IMR-90 (cell line): Measurements from ENCODE around the gene PDCL2. TPM values are rescaled to one million over a fixed set of nuclear protein-coding genes. Genes with fewer than 3 reads are reported as not detected.

ENCODE experiments used
- ATAC-seq: fragments of 200-7000 bp; cut with Tn5 transposase; 2 replicates; pipeline ENCODE4 v1.9.1; 2020; ENCODE audit warnings: low read depth, mild to moderate bottlenecking, moderate library complexity
- BruUV-seq: library from RNA; stranded (reverse); fragments of 400-500 nt; replicated peaks from 2 replicates; lab custom pipeline; 2021; lab: Mats Ljungman, UMichigan
- CTCF ChIA-PET: fragments of 300-600 bp; formaldehyde crosslinking; extraction: SDS; loops from one replicate; lab custom pipeline; 2021; ENCODE audit warnings: antibody characterized with exemption; lab: Yijun Ruan, JAX
- POLR2A ChIA-PET: fragments of 300-600 bp; sonication (Branson Sonifier 250); formaldehyde crosslinking; loops from one replicate; lab custom pipeline; 2022; ENCODE audit warnings: antibody characterized with exemption; ENCODE audit not compliant: unreplicated experiment; lab: Charles Lee
- DNase-seq: peaks from one replicate; pipeline ENCODE4 v3.0.0; 2013
- H2AFZ ChIP-seq: replicated peaks from 2 replicates; pipeline ENCODE3; 2013; ENCODE audit warnings: low read length, mild to moderate bottlenecking; ENCODE audit not compliant: poor library complexity
- H2AK5ac ChIP-seq: 2 replicates; pipeline ENCODE4 v1.6.1; 2013; ENCODE audit warnings: low read depth, low read length, inconsistent platforms
- H2AK9ac ChIP-seq: replicated peaks from 2 replicates; pipeline ENCODE3; 2013; ENCODE audit warnings: mild to moderate bottlenecking, low read depth, low read length, moderate library complexity; ENCODE audit not compliant: poor library complexity
- H2BK120ac ChIP-seq: 2 replicates; pipeline ENCODE4 v1.6.1; 2013; ENCODE audit warnings: low read depth, low read length, inconsistent platforms
- H2BK15ac ChIP-seq: 3 replicates; pipeline ENCODE4 v1.6.1; 2013; ENCODE audit warnings: low read depth, low read length, inconsistent platforms
- H2BK20ac ChIP-seq: 2 replicates; pipeline ENCODE4 v1.6.1; 2013; ENCODE audit warnings: low read depth, mild to moderate bottlenecking, inconsistent platforms, low read length, moderate library complexity
- H2BK5ac ChIP-seq: 2 replicates; pipeline ENCODE4 v1.6.1; 2013; ENCODE audit warnings: mild to moderate bottlenecking, low read depth, low read length, inconsistent platforms; ENCODE audit not compliant: poor library complexity, severe bottlenecking
- H3K14ac ChIP-seq: replicated peaks from 2 replicates; pipeline ENCODE4 v1.6.1; 2013; ENCODE audit warnings: low read depth, low read length, inconsistent platforms
- H3K18ac ChIP-seq: 2 replicates; pipeline ENCODE4 v1.6.1; 2013; ENCODE audit warnings: low read depth, low read length, control low read depth
- H3K23ac ChIP-seq: 2 replicates; pipeline ENCODE4 v1.6.1; 2013; ENCODE audit warnings: low read depth, low read length, inconsistent platforms
- H3K27ac ChIP-seq: 2 replicates; pipeline ENCODE4 v1.5.1; 2013; ENCODE audit warnings: mild to moderate bottlenecking, control low read depth, low read length; ENCODE audit not compliant: insufficient read depth
- H3K27me3 ChIP-seq: 2 replicates; pipeline ENCODE4 v1.6.1; 2013; ENCODE audit warnings: low read length; ENCODE audit not compliant: control insufficient read depth, insufficient read depth
- H3K36me3 ChIP-seq: 2 replicates; pipeline ENCODE4 v1.6.1; 2013; ENCODE audit warnings: low read length, mixed read lengths; ENCODE audit not compliant: control insufficient read depth, insufficient read depth
- H3K4ac ChIP-seq: 2 replicates; pipeline ENCODE4 v1.6.1; 2013; ENCODE audit warnings: low read depth, low read length, inconsistent platforms
- H3K4me1 ChIP-seq: 2 replicates; pipeline ENCODE4 v1.6.1; 2013; ENCODE audit warnings: low read length, mixed read lengths; ENCODE audit not compliant: control insufficient read depth, insufficient read depth
- H3K4me2 ChIP-seq: 2 replicates; pipeline ENCODE4 v1.6.1; 2013; ENCODE audit warnings: low read depth, mild to moderate bottlenecking, control low read depth, low read length, moderate library complexity
- H3K4me3 ChIP-seq: 2 replicates; pipeline ENCODE4 v1.5.1; 2013; ENCODE audit warnings: low read depth, mild to moderate bottlenecking, control low read depth, low read length, moderate library complexity; ENCODE audit not compliant: insufficient read depth
- H3K56ac ChIP-seq: 2 replicates; pipeline ENCODE4 v1.6.1; 2013; ENCODE audit warnings: low read length, inconsistent platforms; ENCODE audit not compliant: insufficient read depth; ENCODE audit errors: extremely low read depth
- H3K79me1 ChIP-seq, 2 experiments: 2 replicates each; pipeline ENCODE4 v1.6.1; 2013; ENCODE audit warnings: low read length in 2 of 2, inconsistent platforms in 1 of 2, low read depth in 1 of 2
- H3K9ac ChIP-seq: 2 replicates; pipeline ENCODE4 v1.6.1; 2013; ENCODE audit warnings: low read depth, low read length, control low read depth
- H3K9me1 ChIP-seq: 2 replicates; pipeline ENCODE4 v1.6.1; 2013; ENCODE audit warnings: low read length, inconsistent platforms; ENCODE audit not compliant: insufficient read depth
- H3K9me3 ChIP-seq: 2 replicates; pipeline ENCODE4 v1.6.1; 2013; ENCODE audit warnings: low read length; ENCODE audit not compliant: control insufficient read depth, insufficient read depth
- H4K20me1 ChIP-seq: 2 replicates; pipeline ENCODE4 v1.6.1; 2013; ENCODE audit warnings: low read length, inconsistent platforms; ENCODE audit not compliant: insufficient read depth
- H4K5ac ChIP-seq: 2 replicates; pipeline ENCODE4 v1.6.1; 2013; ENCODE audit warnings: mild to moderate bottlenecking, low read depth, low read length, control low read depth
- H4K8ac ChIP-seq, 2 experiments: 2 replicates each; pipeline ENCODE4 v1.6.1; 2013; ENCODE audit warnings: low read depth in 2 of 2, low read length in 2 of 2, control low read depth in 1 of 2, inconsistent platforms in 1 of 2
- H4K91ac ChIP-seq: 2 replicates; pipeline ENCODE4 v1.6.1; 2013; ENCODE audit warnings: low read depth, low read length, inconsistent platforms; ENCODE audit not compliant: insufficient read depth
- CEBPB ChIP-seq: IDR thresholded peaks from 2 replicates; pipeline ENCODE4 v1.6.1; 2012; ENCODE audit warnings: low read depth, low read length, improper control_type of control experiment
- SMC3 ChIP-seq: fragments of 150-350 bp; IDR thresholded peaks from 2 replicates; pipeline ENCODE4 v1.6.1; 2016; ENCODE audit warnings: low read depth, mild to moderate bottlenecking, antibody characterized with exemption, low read length, moderate library complexity
- WGBS, 2 experiments: methylation state at CpG; one replicate each; pipeline versions ENCODE4 v1.1.5 to v1.1.7; 2013; ENCODE audit warnings: missing lambda C conversion rate in 2 of 2; ENCODE audit not compliant: insufficient read length in 1 of 2; ENCODE audit errors: extremely low coverage in 2 of 2; 5-methylcytosine and 5-hydroxymethylcytosine counted together
- dilution Hi-C: fragments of 300-500 bp; cut with HindIII; formaldehyde crosslinking; loops from one replicate; pipeline ENCODE4 v1.14.3; 2018; ENCODE audit warnings: low sequenced_read_pairs; ENCODE audit not compliant: unreplicated experiment
- in situ Hi-C: fragments of 300-500 bp; cut with MboI; formaldehyde crosslinking; loops from 3 replicates; pipeline ENCODE4 v1.14.3; 2019; ENCODE audit warnings: low sequenced_read_pairs, inconsistent platforms, mixed read lengths
- intact Hi-C: fragments of 100-400 bp; cut with micrococcal nuclease; formaldehyde crosslinking; loops from 2 replicates; pipeline ENCODE4 v1.10.0; 2022
- polyA plus RNA-seq, 3 experiments: library from polyadenylated mRNA; depleted of rRNA; stranded (reverse); fragments of >200 nt; gene quantifications; 2 replicates each; pipeline ENCODE4 v1.2.3, GENCODE V29; 2012; ENCODE audit warnings: low replicate concordance in 1 of 3
- total RNA-seq: library from RNA; depleted of rRNA; stranded (reverse); fragments of >200 nt; gene quantifications from 2 replicates; pipeline ENCODE4 v1.2.3, GENCODE V29; 2012

The PDCL2 gene
- total and polyA plus RNA-seq, 2 of the 4 experiments (the other 2 are of a cell fraction), result not detected

DNA sequence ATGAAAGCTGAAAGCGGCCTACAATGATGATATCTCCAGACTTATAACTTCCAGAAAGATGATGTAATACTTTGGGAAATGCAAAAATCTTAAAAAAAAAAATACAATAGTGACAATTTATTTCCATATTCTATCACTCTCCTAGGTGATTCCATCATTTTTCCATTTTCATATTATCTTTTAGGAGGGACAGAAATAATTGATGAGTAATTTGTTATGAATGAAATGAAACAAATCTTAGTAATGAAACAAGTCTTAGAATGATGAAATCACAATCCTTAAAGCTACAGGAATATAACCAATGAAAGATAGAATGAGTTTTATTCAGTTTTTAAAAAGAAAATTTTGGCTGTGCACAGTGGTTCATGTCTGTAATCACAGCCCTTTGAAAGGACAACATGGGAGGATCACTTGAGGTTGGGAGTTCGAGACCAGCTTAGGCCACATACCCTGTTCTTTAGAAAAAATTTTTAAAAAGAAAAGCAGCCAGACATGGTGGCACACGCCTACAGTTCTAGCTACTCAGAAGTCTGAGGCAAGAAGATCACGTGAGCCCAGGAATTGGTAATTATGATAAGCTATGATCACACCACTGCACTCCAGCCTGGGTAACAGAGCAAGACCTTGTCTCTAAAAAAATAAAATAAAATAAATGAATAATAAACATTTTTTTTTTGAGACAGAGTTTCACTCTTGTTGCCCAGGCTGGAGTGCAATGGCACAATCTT, 67.0 kb downstream of the PDCL2 start:
- ATAC-seq (no peak; the same call in 1 of the 2 replicates), DNase-seq (peak; percentile 18)
- no peak overlapping the region for H4K5ac ChIP-seq
- no peak overlapping the region; the same call in 1 of the 2 replicates for H3K4me2 ChIP-seq
- no peak overlapping the region for H2AFZ ChIP-seq
- H3K18ac ChIP-seq, result no peak overlapping the region
- peak overlapping the region; percentile 67 for H2BK5ac ChIP-seq
- TF ChIP-seq CEBPB (peak; percentile 41; the same call in 1 of the 2 replicates), SMC3 (no peak)
- H3K4me3 ChIP-seq, result no peak overlapping the region
- peak overlapping the region; percentile 29; the same call in 1 of the 2 replicates for H3K9ac ChIP-seq
- H3K9me3 ChIP-seq, result no peaks in the 10 kb centered on the region
- no peak overlapping the region for H2BK15ac ChIP-seq
- in situ Hi-C loops (loop anchor here (25.0 kb wide), 1 partner anchor 1238 kb away; no protein-coding TSS in a partner anchor), dilution Hi-C loops (no loop called here), intact Hi-C loops (no loop called here)
- 0 out of 2 replicates have a peak overlapping the region, but pooled peaks have one; percentile 3 for H3K4ac ChIP-seq
- no peak overlapping the region for H3K23ac ChIP-seq
- no peaks in the 10 kb centered on the region for H3K27me3 ChIP-seq
- no peaks in the 10 kb centered on the region for H3K9me1 ChIP-seq
- no peak overlapping the region for H2AK9ac ChIP-seq
- H4K20me1 ChIP-seq, result no peaks in the 10 kb centered on the region; the same call in 1 of the 2 replicates
- H3K4me1 ChIP-seq, result no peaks in the 10 kb centered on the region; the same call in 1 of the 2 replicates
- H2AK5ac ChIP-seq, result 0 out of 2 replicates have a peak overlapping the region, but pooled peaks have one; percentile 56
- H3K56ac ChIP-seq, result no peak overlapping the region
- H3K27ac ChIP-seq, result peak overlapping the region; percentile 35; the same call in 1 of the 2 replicates
- ChIA-PET POLR2A (no interaction called here), CTCF (interaction anchor here (0.9 kb wide), 1 partner anchor 80 kb away, joined by 3 read pairs; no protein-coding TSS in a partner anchor)
- 0 out of 2 replicates have a peak overlapping the region, but pooled peaks have one; percentile 77 for H3K14ac ChIP-seq
- H2BK20ac ChIP-seq, result no peak overlapping the region
- peak overlapping the region in 1 of 2 experiments; percentile 93; a peak in 1 of 4 replicates for H4K8ac ChIP-seq
- H3K79me1 ChIP-seq, result peaks cover 24 to 41% of the 10 kb centered on the region in 2 experiments
- H2BK120ac ChIP-seq, result peak overlapping the region; percentile 14; the same call in 1 of the 2 replicates
- H4K91ac ChIP-seq, result peak overlapping the region; percentile 53; the same call in 1 of the 2 replicates
- WGBS, 2 experiments, result no CpG with 5 or more reads among the region's 4 CpGs
- H3K36me3 ChIP-seq, result no peaks in the 10 kb centered on the region; the same call in 1 of the 2 replicates
- BruUV-seq, result no TSS peak
